DND-41 (cell line): ENCODE measurements around the gene CDS2.

Experiments used
- EZH2 ChIP-seq: IDR thresholded peaks from 3 replicates; pipeline ENCODE4 v1.6.1; 2012; ENCODE audit warnings: borderline replicate concordance, low read depth, mild to moderate bottlenecking, moderate library complexity, low read length, inconsistent platforms; ENCODE audit not compliant: severe bottlenecking
- TF ChIP-seq, protein P1 (sequence below): IDR thresholded peaks from 2 replicates; pipeline ENCODE4 v1.5.1; 2012; ENCODE audit warnings: borderline replicate concordance, low read length, moderate library complexity, mild to moderate bottlenecking; ENCODE audit not compliant: poor library complexity, severe bottlenecking; ENCODE audit errors: extremely low read depth

DNA sequence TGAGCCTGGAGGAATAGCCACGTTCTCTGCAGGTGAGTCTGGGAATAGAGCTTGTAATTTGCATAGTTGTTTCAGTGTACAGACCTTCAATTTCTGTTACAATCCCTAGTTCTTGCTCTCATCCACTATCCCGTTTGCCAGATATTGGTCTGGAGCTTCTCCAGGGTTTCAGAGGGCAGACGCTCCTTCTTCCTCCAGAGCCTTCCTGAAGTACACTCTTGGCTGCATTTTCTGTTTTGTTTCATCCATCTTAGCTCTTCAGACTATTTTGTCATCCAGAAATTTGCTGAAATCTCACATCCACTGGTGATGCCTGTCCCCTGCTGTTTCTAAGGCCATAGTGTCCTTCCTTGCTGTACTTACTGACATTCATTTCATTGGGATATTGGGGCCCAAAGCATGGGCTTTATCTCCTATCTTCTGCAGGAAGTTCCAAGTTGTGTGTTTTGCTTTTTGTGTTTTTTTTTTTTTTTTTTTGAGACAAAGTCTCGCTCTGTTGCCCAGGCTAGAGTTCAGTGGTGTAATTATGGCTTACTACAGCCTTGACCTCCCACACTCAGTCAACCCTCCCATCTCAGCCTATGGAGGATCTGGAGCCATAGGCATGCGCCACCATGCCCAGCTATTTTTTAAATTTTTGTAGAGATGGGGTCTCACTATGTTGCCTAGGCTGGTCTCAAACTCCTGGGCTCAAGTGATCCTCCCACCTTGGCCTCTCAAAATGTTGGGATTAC is 18.7 kb downstream of the CDS2 start:
- TF ChIP-seq, protein P1, sequence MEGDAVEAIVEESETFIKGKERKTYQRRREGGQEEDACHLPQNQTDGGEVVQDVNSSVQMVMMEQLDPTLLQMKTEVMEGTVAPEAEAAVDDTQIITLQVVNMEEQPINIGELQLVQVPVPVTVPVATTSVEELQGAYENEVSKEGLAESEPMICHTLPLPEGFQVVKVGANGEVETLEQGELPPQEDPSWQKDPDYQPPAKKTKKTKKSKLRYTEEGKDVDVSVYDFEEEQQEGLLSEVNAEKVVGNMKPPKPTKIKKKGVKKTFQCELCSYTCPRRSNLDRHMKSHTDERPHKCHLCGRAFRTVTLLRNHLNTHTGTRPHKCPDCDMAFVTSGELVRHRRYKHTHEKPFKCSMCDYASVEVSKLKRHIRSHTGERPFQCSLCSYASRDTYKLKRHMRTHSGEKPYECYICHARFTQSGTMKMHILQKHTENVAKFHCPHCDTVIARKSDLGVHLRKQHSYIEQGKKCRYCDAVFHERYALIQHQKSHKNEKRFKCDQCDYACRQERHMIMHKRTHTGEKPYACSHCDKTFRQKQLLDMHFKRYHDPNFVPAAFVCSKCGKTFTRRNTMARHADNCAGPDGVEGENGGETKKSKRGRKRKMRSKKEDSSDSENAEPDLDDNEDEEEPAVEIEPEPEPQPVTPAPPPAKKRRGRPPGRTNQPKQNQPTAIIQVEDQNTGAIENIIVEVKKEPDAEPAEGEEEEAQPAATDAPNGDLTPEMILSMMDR: no peak
- TF ChIP-seq EZH2: no peak
